Measurements from ENCODE around the gene RGS18. TPM values are rescaled to one million over a fixed set of nuclear protein-coding genes. Genes with fewer than 3 reads are reported as not detected.

The RGS18 gene
- total RNA-seq (2021) (0.13 and 1.1 TPM in 2 replicates), Bru-seq, nascent RNA (percentile 29 among the genes with signal in this experiment), BruChase-seq, experiment 1, labeled RNA remaining after a 2-hour chase (percentile 15 among the genes with signal in this experiment), BruChase-seq, experiment 2, labeled RNA remaining after a 6-hour chase (percentile 22 among the genes with signal in this experiment)
- long read RNA-seq, partial matches to known transcripts, result 0 of 1 reads
- long read RNA-seq, other reads (novel, unspliced or antisense), result 0 of 1 reads

DNA sequence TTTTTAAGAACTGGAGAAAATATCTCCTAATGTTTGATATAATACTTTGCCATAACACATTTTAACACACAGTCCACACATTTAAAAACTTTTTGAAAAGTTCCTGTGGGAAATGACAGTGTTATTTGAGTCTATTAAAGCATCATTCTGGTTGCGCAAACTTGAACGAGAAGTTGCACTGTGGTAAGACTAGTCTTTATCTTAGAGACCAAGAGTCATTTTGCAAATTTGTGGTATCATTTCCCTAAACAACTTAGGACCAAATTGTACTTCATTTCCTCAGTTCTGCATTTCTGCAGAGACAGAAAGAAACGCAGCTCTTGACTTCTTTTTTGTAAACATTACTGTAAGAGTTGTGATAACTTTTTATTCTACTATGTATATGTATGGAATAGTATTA, at the start of gene RGS18:
RGS18 (plus strand) TSS at position 282 of the 400 bp plus-strand sequence. CDS start 176 bp downstream, outside the sequence.
- H3K36me3 ChIP-seq (ENCODE audit: insufficient read depth, low read length, poor library complexity, severe bottlenecking), result no peaks in the 10 kb centered on the region
- TF ChIP-seq EZH2 (IDR thresholded peaks at IDR 0.05; ENCODE audit: borderline replicate concordance, low read depth, low read length, poor library complexity, severe bottlenecking), result no peak
- TF ChIP-seq, protein P1, sequence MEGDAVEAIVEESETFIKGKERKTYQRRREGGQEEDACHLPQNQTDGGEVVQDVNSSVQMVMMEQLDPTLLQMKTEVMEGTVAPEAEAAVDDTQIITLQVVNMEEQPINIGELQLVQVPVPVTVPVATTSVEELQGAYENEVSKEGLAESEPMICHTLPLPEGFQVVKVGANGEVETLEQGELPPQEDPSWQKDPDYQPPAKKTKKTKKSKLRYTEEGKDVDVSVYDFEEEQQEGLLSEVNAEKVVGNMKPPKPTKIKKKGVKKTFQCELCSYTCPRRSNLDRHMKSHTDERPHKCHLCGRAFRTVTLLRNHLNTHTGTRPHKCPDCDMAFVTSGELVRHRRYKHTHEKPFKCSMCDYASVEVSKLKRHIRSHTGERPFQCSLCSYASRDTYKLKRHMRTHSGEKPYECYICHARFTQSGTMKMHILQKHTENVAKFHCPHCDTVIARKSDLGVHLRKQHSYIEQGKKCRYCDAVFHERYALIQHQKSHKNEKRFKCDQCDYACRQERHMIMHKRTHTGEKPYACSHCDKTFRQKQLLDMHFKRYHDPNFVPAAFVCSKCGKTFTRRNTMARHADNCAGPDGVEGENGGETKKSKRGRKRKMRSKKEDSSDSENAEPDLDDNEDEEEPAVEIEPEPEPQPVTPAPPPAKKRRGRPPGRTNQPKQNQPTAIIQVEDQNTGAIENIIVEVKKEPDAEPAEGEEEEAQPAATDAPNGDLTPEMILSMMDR (conservative IDR thresholded peaks at IDR 0.05; ENCODE audit: low read depth, low read length), result no peak
- H3K4me3 ChIP-seq (ENCODE audit: low read depth, low read length, poor library complexity, severe bottlenecking), result no peak within 1 kb of the TSS
- H3K9me3 ChIP-seq (ENCODE audit: low read depth, low read length, poor library complexity, severe bottlenecking), result no peaks in the 10 kb centered on the region
- H3K27me3 ChIP-seq (replicated peaks; ENCODE audit: insufficient read depth, low read depth, low read length, poor library complexity), result no peaks in the 10 kb centered on the region
- peaks cover 21% of the 10 kb centered on the region for H3K4me1 ChIP-seq (ENCODE audit: insufficient read depth, low read length, poor library complexity, severe bottlenecking)
- peak; percentile 30 for DNase-seq (ENCODE audit: low spot score)
- BruUV-seq (replicated peaks), result no TSS peak
- intact Hi-C loops (cut with micrococcal nuclease; ENCODE audit: unreplicated experiment), result no loop called here
- H3K27ac ChIP-seq (ENCODE audit: low read depth, low read length, poor library complexity, severe bottlenecking), result peak within 1 kb of the TSS; percentile 47
- POLR2A ChIA-PET (ENCODE audit: low non-redundant PET), result no interaction called here
- CTCF ChIA-PET, result no interaction called here

- BruUV-seq (replicated peaks), result no TSS peak
- CTCF ChIA-PET, result no interaction called here
- intact Hi-C loops (cut with micrococcal nuclease; ENCODE audit: unreplicated experiment), result no loop called here
- TF ChIP-seq, protein P1 (conservative IDR thresholded peaks at IDR 0.05; ENCODE audit: low read depth, low read length), result no peak
- Histone ChIP-seq H3K9me3 (ENCODE audit: low read depth, low read length, poor library complexity, severe bottlenecking) (no peaks in the 10 kb centered on the region), H3K27me3 (replicated peaks; ENCODE audit: insufficient read depth, low read depth, low read length, poor library complexity) (no peaks in the 10 kb centered on the region), H3K4me3 (ENCODE audit: low read depth, low read length, poor library complexity, severe bottlenecking) (no peak overlapping the region), H3K27ac (ENCODE audit: low read depth, low read length, poor library complexity, severe bottlenecking) (no peak overlapping the region), H3K4me1 (ENCODE audit: insufficient read depth, low read length, poor library complexity, severe bottlenecking) (peaks cover 7% of the 10 kb centered on the region), H3K36me3 (ENCODE audit: insufficient read depth, low read length, poor library complexity, severe bottlenecking) (no peaks in the 10 kb centered on the region)
- POLR2A ChIA-PET (ENCODE audit: low non-redundant PET), result no interaction called here
- no peak for DNase-seq (ENCODE audit: low spot score)
Observed at GRCh38 chr1:192109576-192109975, 48.7 kb upstream of the RGS18 start.

- Histone ChIP-seq H3K27me3 (replicated peaks; ENCODE audit: insufficient read depth, low read depth, low read length, poor library complexity) (no peaks in the 10 kb centered on the region), H3K4me1 (ENCODE audit: insufficient read depth, low read length, poor library complexity, severe bottlenecking) (no peaks in the 10 kb centered on the region), H3K36me3 (ENCODE audit: insufficient read depth, low read length, poor library complexity, severe bottlenecking) (no peaks in the 10 kb centered on the region), H3K4me3 (ENCODE audit: low read depth, low read length, poor library complexity, severe bottlenecking) (no peak overlapping the region), H3K27ac (ENCODE audit: low read depth, low read length, poor library complexity, severe bottlenecking) (no peak overlapping the region), H3K9me3 (ENCODE audit: low read depth, low read length, poor library complexity, severe bottlenecking) (no peaks in the 10 kb centered on the region)
- TF ChIP-seq, protein P1 (conservative IDR thresholded peaks at IDR 0.05; ENCODE audit: low read depth, low read length), result no peak
- no peak for TF ChIP-seq EZH2 (IDR thresholded peaks at IDR 0.05; ENCODE audit: borderline replicate concordance, low read depth, low read length, poor library complexity, severe bottlenecking)
- intact Hi-C loops (cut with micrococcal nuclease; ENCODE audit: unreplicated experiment), result no loop called here
- ChIA-PET CTCF (no interaction called here), POLR2A (ENCODE audit: low non-redundant PET) (no interaction called here)
- BruUV-seq (replicated peaks), result no TSS peak
- no peak for DNase-seq (ENCODE audit: low spot score)
Observed at GRCh38 chr1:192115000-192115399, 43.3 kb upstream of the RGS18 start.
